ENCODE results near the gene FGF9.

FGF9 gene

GRCh38 chr13:21685485-21686064, 14.7 kb downstream of the FGF9 start:
- ATAC-seq: no peak
- TF ChIP-seq ESRRG (CRISPR knock-in tag; IDR thresholded peaks at IDR 0.05): no peak
- TF ChIP-seq ISL1 (CRISPR knock-in tag; IDR thresholded peaks at IDR 0.05): no peak
- no peak for TF ChIP-seq ZNF70 (CRISPR knock-in tag; IDR thresholded peaks at IDR 0.05)
- no peak for TF ChIP-seq GLIS3 (CRISPR knock-in tag; IDR thresholded peaks at IDR 0.05)
- TF ChIP-seq CREB5 (CRISPR knock-in tag; IDR thresholded peaks at IDR 0.05; ENCODE audit: low read depth): no peak
- TF ChIP-seq TSHZ2 (CRISPR knock-in tag; IDR thresholded peaks at IDR 0.05): no peak
- TF ChIP-seq BACH2 (CRISPR knock-in tag; IDR thresholded peaks at IDR 0.05; ENCODE audit: borderline replicate concordance): no peak
- TF ChIP-seq SNAI2 (CRISPR knock-in tag; IDR thresholded peaks at IDR 0.05): no peak
- TF ChIP-seq ZNF8 (CRISPR knock-in tag; IDR thresholded peaks at IDR 0.05): no peak
- no peak for TF ChIP-seq ZFP30 (CRISPR knock-in tag; IDR thresholded peaks at IDR 0.05)
- TF ChIP-seq POU6F1 (CRISPR knock-in tag; IDR thresholded peaks at IDR 0.05; ENCODE audit: borderline replicate concordance, low read depth): no peak
- no peak for TF ChIP-seq PPARA (CRISPR knock-in tag; IDR thresholded peaks at IDR 0.05; ENCODE audit: borderline replicate concordance)
- no peak for TF ChIP-seq CSDC2 (CRISPR knock-in tag; IDR thresholded peaks at IDR 0.05)
- TF ChIP-seq CSRNP3 (CRISPR knock-in tag; IDR thresholded peaks at IDR 0.05): no peak
- TF ChIP-seq TOX (CRISPR knock-in tag; IDR thresholded peaks at IDR 0.05; ENCODE audit: borderline replicate concordance): no peak
- no peak for TF ChIP-seq TCF4 (CRISPR knock-in tag; IDR thresholded peaks at IDR 0.05; ENCODE audit: borderline replicate concordance)
- TF ChIP-seq ZFP3 (CRISPR knock-in tag; IDR thresholded peaks at IDR 0.05): no peak

- no peak for ATAC-seq
- TF ChIP-seq PPARA (CRISPR knock-in tag; IDR thresholded peaks at IDR 0.05; ENCODE audit: borderline replicate concordance): no peak
- no peak for TF ChIP-seq ZNF8 (CRISPR knock-in tag; IDR thresholded peaks at IDR 0.05)
- no peak for TF ChIP-seq OSR1 (CRISPR knock-in tag; IDR thresholded peaks at IDR 0.05)
- TF ChIP-seq RARB (CRISPR knock-in tag; IDR thresholded peaks at IDR 0.05): no peak
- TF ChIP-seq ESRRG (CRISPR knock-in tag; IDR thresholded peaks at IDR 0.05): no peak
- no peak for TF ChIP-seq POU6F1 (CRISPR knock-in tag; IDR thresholded peaks at IDR 0.05; ENCODE audit: borderline replicate concordance, low read depth)
- no peak for TF ChIP-seq ISL1 (CRISPR knock-in tag; IDR thresholded peaks at IDR 0.05)
- no peak for TF ChIP-seq TSHZ2 (CRISPR knock-in tag; IDR thresholded peaks at IDR 0.05)
- TF ChIP-seq CSDC2 (CRISPR knock-in tag; IDR thresholded peaks at IDR 0.05): no peak
- TF ChIP-seq GLIS3 (CRISPR knock-in tag; IDR thresholded peaks at IDR 0.05): no peak
- no peak for TF ChIP-seq ZFP3 (CRISPR knock-in tag; IDR thresholded peaks at IDR 0.05)
- no peak for TF ChIP-seq CSRNP3 (CRISPR knock-in tag; IDR thresholded peaks at IDR 0.05)
- no peak for TF ChIP-seq BACH2 (CRISPR knock-in tag; IDR thresholded peaks at IDR 0.05; ENCODE audit: borderline replicate concordance)
- TF ChIP-seq ARNTL (CRISPR knock-in tag; IDR thresholded peaks at IDR 0.05; ENCODE audit: borderline replicate concordance, low read depth): no peak
- TF ChIP-seq ZNF70 (CRISPR knock-in tag; IDR thresholded peaks at IDR 0.05): no peak
- TF ChIP-seq ZNF565 (CRISPR knock-in tag; conservative IDR thresholded peaks at IDR 0.05; ENCODE audit: low read depth): no peak
- no peak for TF ChIP-seq PATZ1 (CRISPR knock-in tag; IDR thresholded peaks at IDR 0.05; ENCODE audit: borderline replicate concordance)
Measured at GRCh38 chr13:21686751-21687391, 16.0 kb downstream of the FGF9 start.
